Common myeloid progenitor, CD34-positive (primary cell): ENCODE results near the gene F12.

ENCODE experiments used
- CTCF ChIA-PET: fragments of 350-600 bp; sonication (Branson Sonifier 250); formaldehyde crosslinking; loops from one replicate; lab custom pipeline; 2021; ENCODE audit warnings: antibody characterized with exemption; lab: Charles Lee
- POLR2A ChIA-PET: fragments of 350-600 bp; sonication (Branson Sonifier 250); formaldehyde crosslinking; loops from one replicate; lab custom pipeline; 2021; ENCODE audit warnings: antibody characterized with exemption; lab: Charles Lee
- DNase-seq, 3 donors: peaks; one replicate each; pipeline versions ENCODE4 v3.0.0 to v3.0.0-alpha.2; 2013
- H3K27ac ChIP-seq, 2 experiments: 1 replicate in 1 of 2; 2 replicates in 1 of 2; pipeline ENCODE4 v1.7.0; 2013; ENCODE audit warnings: inconsistent platforms in 2 of 2, low read length in 2 of 2, mild to moderate bottlenecking in 2 of 2, low read depth in 1 of 2, moderate library complexity in 1 of 2; ENCODE audit not compliant: severe bottlenecking in 2 of 2, insufficient read depth in 1 of 2, poor library complexity in 1 of 2
- H3K27me3 ChIP-seq, 5 experiments: replicated peaks in 2 of 5; 1 replicate in 3 of 5; 2 replicates in 2 of 5; pipeline versions ENCODE4 v1.6.1 to v1.7.0; 2013; ENCODE audit warnings: low read length in 4 of 5, mild to moderate bottlenecking in 2 of 5, moderate library complexity in 2 of 5, inconsistent platforms in 1 of 5; ENCODE audit not compliant: insufficient read depth in 5 of 5, control insufficient read depth in 4 of 5
- H3K36me3 ChIP-seq, 4 experiments: 1 replicate in 2 of 4; 2 replicates in 2 of 4; pipeline versions ENCODE4 v1.6.1 to v1.7.0; 2013; ENCODE audit warnings: low read length in 3 of 4, control low read depth in 1 of 4, mild to moderate bottlenecking in 1 of 4; ENCODE audit not compliant: control insufficient read depth in 4 of 4, insufficient read depth in 4 of 4
- H3K4me1 ChIP-seq, 4 experiments: 1 replicate in 3 of 4; 2 replicates in 1 of 4; pipeline versions ENCODE4 v1.6.1 to v1.7.1; 2013; ENCODE audit warnings: low read length in 3 of 4, mild to moderate bottlenecking in 3 of 4, control low read depth in 1 of 4, inconsistent platforms in 1 of 4, moderate library complexity in 1 of 4; ENCODE audit not compliant: control insufficient read depth in 4 of 4, insufficient read depth in 4 of 4; ENCODE audit errors: control extremely low read depth in 1 of 4
- H3K4me3 ChIP-seq, 7 experiments: 1 replicate in 4 of 7; 2 replicates in 3 of 7; pipeline versions ENCODE4 v1.5.1 to v1.7.0; 2013; ENCODE audit warnings: mild to moderate bottlenecking in 7 of 7, low read length in 6 of 7, moderate library complexity in 6 of 7, inconsistent platforms in 2 of 7, low read depth in 2 of 7, control low read depth in 1 of 7; ENCODE audit not compliant: insufficient read depth in 4 of 7, control insufficient read depth in 1 of 7; ENCODE audit errors: extremely low read depth in 1 of 7
- H3K9me3 ChIP-seq, 5 experiments: 1 replicate in 4 of 5; 2 replicates in 1 of 5; pipeline versions ENCODE4 v1.6.1 to v1.7.1; 2013; ENCODE audit warnings: low read length in 4 of 5, mild to moderate bottlenecking in 2 of 5, inconsistent platforms in 1 of 5, low read depth in 1 of 5, moderate library complexity in 1 of 5; ENCODE audit not compliant: control insufficient read depth in 4 of 5, insufficient read depth in 2 of 5; ENCODE audit errors: control extremely low read depth in 1 of 5
- WGBS: methylation state at CpG from one replicate; pipeline ENCODE4 v1.1.5; 2013; ENCODE audit not compliant: insufficient coverage; 5-methylcytosine and 5-hydroxymethylcytosine counted together

Gene F12

GRCh38 chr5:177383181-177383580 is 26.2 kb downstream of the F12 start:
- Histone ChIP-seq H3K4me3 (no peak overlapping the region), H3K9me3 (no peaks in the 10 kb centered on the region), H3K27ac (no peak overlapping the region), H3K36me3 (no peaks in the 10 kb centered on the region), H3K27me3 (no peaks in the 10 kb centered on the region), H3K4me1 (peaks cover 5 to 35% (median 28%) of the 10 kb centered on the region in 4 experiments)
- POLR2A ChIA-PET: no interaction called here
- no peak for DNase-seq
- CTCF ChIA-PET: interaction anchor here (0.8 to 14.2 kb wide), 27 partner anchors 9 to 271 kb away, joined by 3 to 265 read pairs (median 4); partner anchors contain the start of genes PDLIM7 and PRR7
- 97% methylated on average over 5 of the region's 9 CpGs for WGBS

- H3K27ac ChIP-seq: no peak overlapping the region
- no peaks in the 10 kb centered on the region for H3K27me3 ChIP-seq
- ChIA-PET CTCF (interaction anchor here (0.7 to 14.2 kb wide), 27 partner anchors 9 to 270 kb away, joined by 3 to 265 read pairs (median 4); partner anchors contain the start of genes PDLIM7 and PRR7), POLR2A (no interaction called here)
- H3K36me3 ChIP-seq: no peaks in the 10 kb centered on the region
- H3K4me3 ChIP-seq: no peak overlapping the region
- H3K4me1 ChIP-seq: peaks cover 5 to 35% (median 28%) of the 10 kb centered on the region in 4 experiments
- WGBS: 14% methylated on average over 9 of the region's 11 CpGs
- H3K9me3 ChIP-seq: no peaks in the 10 kb centered on the region
- peak; percentile 69 to 78 (median 76) for DNase-seq
These were observed 26.8 kb downstream of the F12 start for GRCh38 chr5:177382423-177383029.

- Histone ChIP-seq H3K9me3 (no peaks in the 10 kb centered on the region), H3K27me3 (no peaks in the 10 kb centered on the region), H3K27ac (no peak overlapping the region), H3K36me3 (no peaks in the 10 kb centered on the region), H3K4me1 (peaks cover 5 to 28% (median 22%) of the 10 kb centered on the region in 4 experiments), H3K4me3 (no peak overlapping the region)
- ChIA-PET POLR2A (no interaction called here), CTCF (interaction anchor here (1.4 to 8.6 kb wide), 5 partner anchors 9 to 66 kb away, joined by 3 to 102 read pairs (median 23); no protein-coding TSS in a partner anchor)
- 80% methylated on average over 4 of the region's 6 CpGs for WGBS
- DNase-seq: no peak
These were observed 28.6 kb downstream of the F12 start for GRCh38 chr5:177380805-177381126.

- POLR2A ChIA-PET: no interaction called here
- DNase-seq: peak in 2 of 3 donors; percentile 76 to 78
These were observed 30.2 kb downstream of the F12 start for GRCh38 chr5:177378884-177379883.

GRCh38 chr5:177377851-177378776 is 31.2 kb downstream of the F12 start:
- ChIA-PET POLR2A (no interaction called here), CTCF (interaction anchor here (0.7 to 8.6 kb wide), 15 partner anchors 9 to 264 kb away, joined by 3 to 85 read pairs (median 4); partner anchors contain the start of gene LMAN2)
- WGBS: 96% methylated on average over 7 of the region's 8 CpGs
- no peak for DNase-seq
- Histone ChIP-seq H3K27ac (peak overlapping the region in 1 of 2 experiments; percentile 35), H3K9me3 (no peaks in the 10 kb centered on the region), H3K4me3 (no peak overlapping the region), H3K4me1 (peaks cover 5 to 23% (median 21%) of the 10 kb centered on the region in 4 experiments), H3K36me3 (peaks cover 0 to 6% (median 2%) of the 10 kb centered on the region in 4 experiments), H3K27me3 (no peaks in the 10 kb centered on the region)

More at GRCh38 chr5:177378884-177379883, 30.2 kb downstream of the F12 start:
- no peak overlapping the region for H3K4me3 ChIP-seq
- H3K36me3 ChIP-seq: no peaks in the 10 kb centered on the region
- CTCF ChIA-PET: interaction anchor here (0.7 to 8.6 kb wide), 16 partner anchors 8 to 78 kb away, joined by 3 to 85 read pairs (median 4); partner anchors contain the start of gene LMAN2
- peak overlapping the region in 1 of 2 experiments; percentile 35 for H3K27ac ChIP-seq
- H3K4me1 ChIP-seq: peaks cover 5 to 21% (median 17%) of the 10 kb centered on the region in 4 experiments
- WGBS: 60% methylated on average over 12 of the region's 15 CpGs
- H3K9me3 ChIP-seq: no peaks in the 10 kb centered on the region
- H3K27me3 ChIP-seq: no peaks in the 10 kb centered on the region

GRCh38 chr5:177376107-177376506 is 33.3 kb downstream of the F12 start:
- ChIA-PET CTCF (interaction anchor here (1.0 to 8.6 kb wide), 4 partner anchors 14 to 34 kb away, joined by 3 to 85 read pairs (median 34); partner anchors contain the start of gene PFN3), POLR2A (no interaction called here)
- Histone ChIP-seq H3K36me3 (peaks cover 2 to 14% (median 10%) of the 10 kb centered on the region in 4 experiments), H3K4me3 (no peak overlapping the region), H3K27ac (no peak overlapping the region), H3K27me3 (no peaks in the 10 kb centered on the region), H3K9me3 (no peaks in the 10 kb centered on the region), H3K4me1 (peaks cover 5 to 35% (median 31%) of the 10 kb centered on the region in 4 experiments)
- WGBS: 91% methylated on average over 9 of the region's 11 CpGs
- DNase-seq: no peak
